ENCODE measurements around the gene ZNF3. TPM values are rescaled to one million over a fixed set of nuclear protein-coding genes. Genes with fewer than 3 reads are reported as not detected.
A peak's percentile ranks its signal among the peaks of the same experiment; 100 is the strongest.

Gene ZNF3
- total RNA-seq, 6 donors from 2014 or later, result 18.4 to 50.3 (median 22.8) TPM

GRCh38 chr7:100126931-100127865, 45.7 kb upstream of the ZNF3 start, which contains the start of gene MBLAC1:
TSS of gene MBLAC1 (plus strand) at chr7:100126967. CDS start at chr7:100127396, 429 bp downstream.
- Histone ChIP-seq H3K27me3 (no peaks in the 10 kb centered on the region), H3K9me3 (no peaks in the 10 kb centered on the region), H3K4me1 (peaks cover 18 to 40% (median 28%) of the 10 kb centered on the region in 4 donors), H3K36me3 (peaks cover 0 to 6% (median 0%) of the 10 kb centered on the region in 4 donors), H3K27ac (peak within 1 kb of the TSS; percentile 94 to 98 (median 96)), H3K4me3 (peak within 1 kb of the TSS; percentile 67 to 98 (median 95))
- ATAC-seq (ENCODE audit: low FRiP score in 2 of 2) (peak; percentile 98), DNase-seq (peak; percentile 85 to 93)
- TF ChIP-seq EP300 (IDR thresholded peaks at IDR 0.05) (no peak), POLR2A (IDR thresholded peaks at IDR 0.05) (peak in 2 of 4 donors; percentile 35 to 64), POLR2AphosphoS5 (IDR thresholded peaks at IDR 0.05) (peak; percentile 81 to 82)
- 0 to 1% methylated on average over 16 to 73 of the region's 85 CpGs for WGBS, 2 donors

- ATAC-seq (ENCODE audit: low FRiP score in 2 of 2) (peak in 1 of 2 donors; percentile 20), DNase-seq (no peak)
- 18 to 24% methylated on average over 19 to 21 of the region's 29 CpGs for WGBS, 2 donors
- no peak for TF ChIP-seq POLR2AphosphoS5 (IDR thresholded peaks at IDR 0.05)
- peak in 1 of 6 experiments; percentile 31 for TF ChIP-seq CTCF (IDR thresholded peaks at IDR 0.05)
- peaks cover 18 to 39% (median 28%) of the 10 kb centered on the region in 4 donors for H3K4me1 ChIP-seq
- H3K27me3 ChIP-seq, result no peaks in the 10 kb centered on the region
- no peaks in the 10 kb centered on the region for H3K9me3 ChIP-seq
- peak overlapping the region; percentile 67 to 98 (median 95) for H3K4me3 ChIP-seq
- peak overlapping the region; percentile 94 to 98 (median 96) for H3K27ac ChIP-seq
- peaks cover 0 to 6% (median 0%) of the 10 kb centered on the region in 4 donors for H3K36me3 ChIP-seq
Measured at GRCh38 chr7:100126239-100126930, 44.9 kb upstream of the ZNF3 start.

GRCh38 chr7:100124301-100125230, 43.0 kb upstream of the ZNF3 start:
- DNase-seq (no peak), ATAC-seq (ENCODE audit: low FRiP score in 2 of 2) (no peak)
- Histone ChIP-seq H3K9me3 (no peaks in the 10 kb centered on the region), H3K4me1 (peaks cover 23 to 39% (median 28%) of the 10 kb centered on the region in 4 donors), H3K36me3 (peaks cover 0 to 6% (median 0%) of the 10 kb centered on the region in 4 donors), H3K27ac (peak overlapping the region in 1 of 4 donors; percentile 97), H3K4me3 (no peak overlapping the region), H3K27me3 (no peaks in the 10 kb centered on the region)
- TF ChIP-seq POLR2AphosphoS5 (IDR thresholded peaks at IDR 0.05) (no peak), CTCF (IDR thresholded peaks at IDR 0.05) (no peak), EP300 (IDR thresholded peaks at IDR 0.05) (no peak), POLR2A (IDR thresholded peaks at IDR 0.05) (no peak)
- WGBS, 2 donors, result 62 to 76% methylated on average over 4 of the region's 4 CpGs

GRCh38 chr7:100122568-100122967, 41.0 kb upstream of the ZNF3 start:
- 83 to 100% methylated on average over 1 of the region's 1 CpG for WGBS, 2 donors
- Histone ChIP-seq H3K27ac (no peak overlapping the region), H3K36me3 (peaks cover 0 to 6% (median 0%) of the 10 kb centered on the region in 4 donors), H3K9me3 (no peaks in the 10 kb centered on the region), H3K27me3 (no peaks in the 10 kb centered on the region), H3K4me1 (peaks cover 23 to 45% (median 27%) of the 10 kb centered on the region in 4 donors), H3K4me3 (no peak overlapping the region)
- TF ChIP-seq POLR2AphosphoS5 (IDR thresholded peaks at IDR 0.05) (no peak), CTCF (IDR thresholded peaks at IDR 0.05) (no peak), EP300 (IDR thresholded peaks at IDR 0.05) (no peak), POLR2A (IDR thresholded peaks at IDR 0.05) (no peak)
- ATAC-seq (ENCODE audit: low FRiP score in 2 of 2) (no peak), DNase-seq (no peak)
